Measurements from ENCODE around the gene NOTO. TPM values are rescaled to one million over a fixed set of nuclear protein-coding genes. Genes with fewer than 3 reads are reported as not detected.

The NOTO gene
- total RNA-seq, 2 donors from 2014 or later = not detected

GRCh38 chr2:73235315-73236028 lies 33.1 kb downstream of the NOTO start:
- H3K27me3 ChIP-seq = no peaks in the 10 kb centered on the region
- H3K36me3 ChIP-seq = peaks cover 13% of the 10 kb centered on the region
- no peak for DNase-seq (ENCODE audit: low spot score)
- no peaks in the 10 kb centered on the region for H3K9me3 ChIP-seq
- peak overlapping the region in 1 of 2 donors; percentile 95 for H3K27ac ChIP-seq
- peaks cover 0 to 51% of the 10 kb centered on the region in 2 donors for H3K4me1 ChIP-seq
- TF ChIP-seq CTCF (IDR thresholded peaks at IDR 0.05) = no peak
- H3K4me3 ChIP-seq = peak overlapping the region; percentile 73 to 87

- no peak overlapping the region for H3K4me3 ChIP-seq
- peaks cover 27% of the 10 kb centered on the region for H3K36me3 ChIP-seq
- no peaks in the 10 kb centered on the region for H3K27me3 ChIP-seq
- H3K27ac ChIP-seq = no peak overlapping the region
- no peak for DNase-seq (ENCODE audit: low spot score)
- no peak for TF ChIP-seq CTCF (IDR thresholded peaks at IDR 0.05)
- H3K9me3 ChIP-seq = no peaks in the 10 kb centered on the region
- peaks cover 0 to 50% of the 10 kb centered on the region in 2 donors for H3K4me1 ChIP-seq
Measured at GRCh38 chr2:73237168-73237567, 34.8 kb downstream of the NOTO start.

- H3K4me1 ChIP-seq = peaks cover 0 to 43% of the 10 kb centered on the region in 2 donors
Measured at GRCh38 chr2:73238149-73238548, 35.8 kb downstream of the NOTO start.

GRCh38 chr2:73238976-73239375 lies 36.6 kb downstream of the NOTO start:
- H3K27me3 ChIP-seq = no peaks in the 10 kb centered on the region
- DNase-seq (ENCODE audit: low spot score) = no peak
- no peak overlapping the region for H3K27ac ChIP-seq
- no peak overlapping the region for H3K4me3 ChIP-seq
- peaks cover 45% of the 10 kb centered on the region for H3K36me3 ChIP-seq
- no peak for TF ChIP-seq CTCF (IDR thresholded peaks at IDR 0.05)
- H3K9me3 ChIP-seq = no peaks in the 10 kb centered on the region
- peaks cover 0 to 43% of the 10 kb centered on the region in 2 donors for H3K4me1 ChIP-seq

More at GRCh38 chr2:73238149-73238548, 35.8 kb downstream of the NOTO start:
- Histone ChIP-seq H3K36me3 (peaks cover 36% of the 10 kb centered on the region), H3K9me3 (no peaks in the 10 kb centered on the region), H3K4me3 (no peak overlapping the region), H3K27ac (no peak overlapping the region), H3K27me3 (no peaks in the 10 kb centered on the region)
- DNase-seq (ENCODE audit: low spot score) = no peak
- TF ChIP-seq CTCF (IDR thresholded peaks at IDR 0.05) = no peak

GRCh38 chr2:73239776-73240175 lies 37.4 kb downstream of the NOTO start:
- Histone ChIP-seq H3K27ac (no peak overlapping the region), H3K36me3 (peaks cover 53% of the 10 kb centered on the region), H3K4me1 (peaks cover 0 to 41% of the 10 kb centered on the region in 2 donors)

More at GRCh38 chr2:73239776-73240175, 37.4 kb downstream of the NOTO start:
- Histone ChIP-seq H3K9me3 (no peaks in the 10 kb centered on the region), H3K4me3 (no peak overlapping the region), H3K27me3 (no peaks in the 10 kb centered on the region)
- no peak for DNase-seq (ENCODE audit: low spot score)
- no peak for TF ChIP-seq CTCF (IDR thresholded peaks at IDR 0.05)

Measured in right atrium auricular region (tissue), 2 donors.